Erythroblast (primary cell): ENCODE results near the gene TSPAN9.

Source experiments
- DNase-seq, 2 experiments: peaks; one replicate each; lab custom pipeline; 2025; lab: John Stamatoyannopoulos, UW
- GATA1 ChIP-seq: IDR thresholded peaks from 2 replicates; pipeline ENCODE4 v1.6.1; 2011; ENCODE audit warnings: low read depth, mild to moderate bottlenecking, control low read depth, low read length, moderate library complexity
- POLR2A ChIP-seq: IDR thresholded peaks from 2 replicates; pipeline ENCODE4 v1.6.1; 2011; ENCODE audit warnings: mild to moderate bottlenecking, low read length

The TSPAN9 gene

GRCh38 chr12:3279832-3280231 is 202.7 kb downstream of the TSPAN9 start:
- TF ChIP-seq GATA1 (no peak), POLR2A (no peak)
- no peak for DNase-seq

DNA sequence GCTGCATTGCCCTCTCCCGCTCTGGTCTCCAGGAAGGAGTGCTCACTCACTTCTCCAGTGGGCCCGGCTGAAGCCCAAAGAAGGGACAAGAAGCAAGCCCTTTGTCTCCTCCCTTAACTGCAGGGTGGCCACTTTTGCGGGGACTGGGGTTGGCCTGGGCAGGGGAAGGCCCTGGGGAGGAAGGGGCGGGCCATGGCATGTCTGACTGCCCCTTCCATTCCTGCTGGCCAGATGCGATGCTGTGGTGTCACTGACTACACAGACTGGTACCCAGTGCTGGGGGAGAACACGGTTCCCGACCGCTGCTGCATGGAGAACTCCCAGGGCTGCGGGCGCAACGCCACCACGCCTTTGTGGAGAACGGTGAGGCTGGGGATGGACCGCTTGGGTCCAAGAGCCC is 203.8 kb downstream of the TSPAN9 start:
- no peak for DNase-seq
- no peak for TF ChIP-seq GATA1
- no peak for TF ChIP-seq POLR2A

DNA sequence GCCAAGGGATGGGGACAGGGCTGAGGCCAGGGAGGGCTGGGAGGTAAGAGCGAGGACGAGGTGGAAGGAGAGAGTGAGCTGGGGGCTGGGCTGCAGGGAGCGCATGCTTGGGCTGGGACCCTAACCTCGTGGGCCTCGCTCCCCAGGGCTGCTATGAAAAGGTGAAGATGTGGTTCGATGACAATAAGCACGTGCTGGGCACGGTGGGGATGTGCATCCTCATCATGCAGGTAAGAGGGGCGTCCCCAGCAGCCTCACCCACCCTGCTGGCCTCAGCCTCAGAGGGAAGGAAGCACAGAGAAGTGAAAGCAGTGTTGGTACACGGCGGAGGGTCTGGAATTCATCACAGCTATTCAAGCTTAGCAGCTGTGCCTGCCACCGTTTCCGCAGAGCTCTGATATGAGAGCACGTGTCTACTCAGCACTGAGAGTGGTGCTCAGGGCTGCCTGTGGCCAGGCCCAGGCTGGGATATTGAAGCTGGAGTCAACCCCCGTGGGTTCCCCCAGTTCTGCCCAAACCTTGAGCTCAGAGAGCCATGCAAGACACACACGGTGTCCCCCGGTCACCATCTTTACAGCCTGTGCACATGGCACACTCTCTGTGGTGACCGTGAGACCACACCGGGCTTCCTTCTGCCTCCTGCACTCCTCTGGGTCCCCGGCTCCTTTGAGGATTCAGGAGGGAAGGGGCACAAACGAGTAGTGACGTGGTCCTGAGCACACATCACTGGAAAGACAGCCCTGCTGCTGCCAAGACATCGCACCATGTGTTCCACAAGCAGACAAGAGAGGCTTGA is 204.6 kb downstream of the TSPAN9 start:
- no peak for TF ChIP-seq POLR2A
- no peak for TF ChIP-seq GATA1
- DNase-seq: no peak

DNA sequence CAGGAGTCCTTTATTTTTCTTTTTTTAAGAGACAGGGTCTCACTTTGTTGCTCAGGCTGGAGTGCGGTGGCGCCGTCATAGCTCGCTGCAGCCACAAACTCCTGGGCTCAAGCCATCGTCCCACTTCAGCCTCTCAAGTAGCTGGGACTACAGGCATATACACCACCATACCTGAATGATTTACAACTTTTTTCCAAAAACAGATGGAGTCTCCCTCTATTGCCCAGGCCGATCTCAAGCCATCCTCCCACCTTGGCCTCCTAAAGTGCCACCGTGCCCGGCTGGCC is 205.1 kb downstream of the TSPAN9 start:
- no peak for DNase-seq
- TF ChIP-seq GATA1 (no peak), POLR2A (no peak)

- DNase-seq: no peak
- no peak for TF ChIP-seq GATA1
- TF ChIP-seq POLR2A: no peak
Observed at GRCh38 chr12:3283137-3283680, 206.0 kb downstream of the TSPAN9 start.

DNA sequence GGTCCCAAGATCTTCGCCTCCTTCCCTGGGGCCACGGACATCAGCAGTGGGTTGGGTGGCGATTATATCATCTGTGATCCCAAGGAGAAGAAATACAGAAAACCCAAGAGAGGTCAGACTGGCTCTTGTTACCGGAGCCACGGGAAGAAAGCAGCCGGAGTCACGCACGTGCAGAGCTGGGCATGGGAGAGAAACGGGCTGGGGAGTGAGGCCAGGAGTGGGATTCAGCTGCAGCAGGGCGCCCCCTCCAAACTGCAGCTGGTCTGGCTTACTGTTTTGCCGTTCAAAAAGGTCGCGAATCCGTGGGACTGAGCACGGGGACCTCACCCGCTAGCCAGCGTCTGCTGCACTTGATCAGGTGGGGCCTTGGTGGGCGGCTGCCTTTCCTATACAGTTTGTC is 207.2 kb downstream of the TSPAN9 start:
- no peak for DNase-seq
- no peak for TF ChIP-seq GATA1
- TF ChIP-seq POLR2A: no peak

GRCh38 chr12:3285570-3285969 is 208.4 kb downstream of the TSPAN9 start:
- no peak for DNase-seq
- no peak for TF ChIP-seq POLR2A
- TF ChIP-seq GATA1: no peak

DNA sequence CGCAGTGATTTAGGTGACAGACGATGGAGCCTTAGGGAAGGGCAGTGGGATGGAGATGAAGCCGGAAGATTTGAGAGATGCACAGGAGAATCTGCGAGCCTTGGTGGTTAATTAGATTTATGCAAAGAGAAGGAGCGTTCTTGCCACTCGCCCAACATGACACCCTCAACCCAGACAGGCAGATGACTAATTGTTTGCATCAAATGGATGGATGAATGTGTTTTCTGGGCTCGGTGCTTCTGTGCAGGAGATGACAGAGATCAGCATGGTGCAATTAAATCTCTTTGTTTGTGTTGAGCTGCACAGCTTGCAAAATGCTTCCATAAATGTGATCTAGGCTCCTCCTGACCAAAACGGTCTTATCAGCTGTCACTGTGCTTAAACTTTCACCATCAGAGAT is 211.5 kb downstream of the TSPAN9 start:
- no peak for DNase-seq
- TF ChIP-seq GATA1 (no peak), POLR2A (no peak)

- TF ChIP-seq GATA1: no peak
- no peak for TF ChIP-seq POLR2A
- no peak for DNase-seq
Observed at GRCh38 chr12:3289702-3290101, 212.5 kb downstream of the TSPAN9 start.

DNA sequence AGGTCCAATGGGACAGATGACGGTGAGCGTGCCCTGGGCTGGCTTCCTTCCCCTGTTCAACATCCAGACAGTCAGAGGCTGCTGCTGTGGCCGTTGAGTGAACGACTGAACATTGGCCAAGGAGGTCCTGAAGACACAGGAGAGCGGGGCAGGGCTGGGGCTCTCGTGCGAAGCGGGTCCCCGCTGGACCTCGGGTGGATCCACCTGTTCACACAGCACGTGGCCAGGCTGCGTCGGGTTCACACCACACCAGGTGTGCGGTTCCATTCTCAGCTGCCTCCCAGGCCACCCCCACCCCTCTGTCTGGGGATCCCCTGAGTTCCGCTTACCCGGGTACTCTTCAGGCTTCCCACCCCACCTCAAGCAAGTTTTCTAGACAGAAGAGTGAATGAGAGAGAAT is 214.8 kb downstream of the TSPAN9 start:
- DNase-seq: no peak
- TF ChIP-seq GATA1 (no peak), POLR2A (no peak)

- TF ChIP-seq GATA1 (no peak), POLR2A (no peak)
- DNase-seq: no peak
Observed at GRCh38 chr12:3292677-3293412, 215.7 kb downstream of the TSPAN9 start.

DNA sequence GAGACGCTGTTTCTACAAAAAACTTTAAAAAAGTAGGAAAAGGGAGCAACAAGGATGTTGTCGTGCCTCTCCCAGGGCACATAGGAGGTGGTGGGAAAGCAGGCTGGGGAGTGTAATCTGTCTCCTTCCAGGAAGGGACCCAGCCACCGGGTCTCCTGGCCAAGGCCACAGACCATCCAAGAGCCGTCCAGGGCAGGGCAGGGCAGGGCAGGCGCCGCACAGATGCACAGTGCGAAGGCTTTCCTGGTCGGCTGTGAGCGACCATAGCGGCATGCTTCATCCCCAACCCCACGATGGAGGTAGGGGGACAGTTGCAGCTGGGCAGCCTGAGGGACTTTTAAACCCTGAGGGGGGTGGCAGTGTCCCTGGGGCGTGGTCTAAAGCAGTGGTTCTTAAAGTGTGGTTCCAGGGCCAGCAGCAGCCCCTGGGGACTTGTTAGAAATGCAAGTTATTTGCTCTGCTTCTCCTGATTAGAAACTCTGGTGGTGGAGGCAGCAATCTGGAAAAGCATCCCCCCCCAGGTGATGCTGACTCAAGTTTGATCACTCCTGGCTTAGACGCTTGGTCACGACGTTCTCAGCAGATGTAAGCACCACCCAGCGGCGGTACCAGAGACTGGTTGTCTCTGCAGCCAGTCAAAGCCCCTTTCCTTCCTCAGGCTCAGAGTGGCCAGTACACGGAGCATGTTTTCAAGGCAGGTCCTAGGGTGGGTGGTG is 216.4 kb downstream of the TSPAN9 start:
- DNase-seq: no peak
- no peak for TF ChIP-seq GATA1
- TF ChIP-seq POLR2A: no peak

DNA sequence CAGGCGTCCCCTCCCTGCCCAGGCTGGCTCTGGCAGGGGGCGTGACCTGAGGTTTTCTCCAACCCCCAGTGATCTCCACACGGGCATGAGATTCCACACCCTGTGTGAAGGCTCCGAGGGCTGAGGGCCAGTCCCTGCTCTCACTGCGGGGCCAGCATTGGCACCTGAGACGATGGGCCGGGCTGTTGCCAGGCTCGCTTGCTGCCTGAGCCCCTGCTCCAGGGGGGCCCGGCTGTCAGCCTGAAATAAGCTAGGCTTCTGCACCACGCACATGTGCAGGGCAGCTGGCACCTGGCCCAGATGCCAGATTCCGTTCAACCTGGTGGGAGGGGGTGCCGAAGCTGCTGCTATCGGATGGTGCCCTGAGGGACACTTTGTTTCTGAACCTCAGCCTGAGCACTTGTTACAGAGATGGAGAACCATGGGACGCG is 217.3 kb downstream of the TSPAN9 start:
- no peak for DNase-seq
- no peak for TF ChIP-seq GATA1
- no peak for TF ChIP-seq POLR2A

GRCh38 chr12:3295225-3295624 is 218.0 kb downstream of the TSPAN9 start:
- TF ChIP-seq GATA1 (no peak), POLR2A (no peak)
- DNase-seq: no peak
